GM20431 (cell line): ENCODE data around the gene AARS2.
"Not testable (repeated sequence)": the region's sequence is repeated elsewhere in the genome, so short reads cannot be mapped to it uniquely, and the experiment has no call there.

Experiments
- in situ Hi-C: fragments of 300-500 bp; cut with MseI, MboI; formaldehyde crosslinking; loops from one replicate; pipeline ENCODE4 v1.15.0; 2020; ENCODE audit warnings: low sequenced_read_pairs; ENCODE audit not compliant: unreplicated experiment

The AARS2 gene

GRCh38 chr6:44333273-44333919 lies 20.2 kb upstream of the AARS2 start:
- in situ Hi-C loops, result loop anchor here (10.0 to 25.0 kb wide), 2 partner anchors 59 to 171 kb away; partner anchors contain the start of genes CAPN11 and TMEM151B

GRCh38 chr6:44332585-44332984 lies 19.4 kb upstream of the AARS2 start:
- in situ Hi-C loops, result loop anchor here (10.0 to 25.0 kb wide), 2 partner anchors 58 to 170 kb away; partner anchors contain the start of genes CAPN11 and TMEM151B

- in situ Hi-C loops, result loop anchor here (10.0 to 25.0 kb wide), 2 partner anchors 55 to 168 kb away; partner anchors contain the start of genes CAPN11 and TMEM151B
Measured at GRCh38 chr6:44329858-44330257, 16.7 kb upstream of the AARS2 start.

- in situ Hi-C loops, result loop anchor here (25.0 kb wide), 1 partner anchor 166 kb away; the partner anchor contains the start of gene CAPN11
Measured at GRCh38 chr6:44328203-44328602, 15.1 kb upstream of the AARS2 start.

GRCh38 chr6:44327760-44328159 lies 14.6 kb upstream of the AARS2 start:
- in situ Hi-C loops, result loop anchor here (25.0 kb wide), 1 partner anchor 165 kb away; the partner anchor contains the start of gene CAPN11

- in situ Hi-C loops, result loop anchor here (25.0 kb wide), 1 partner anchor 165 kb away; the partner anchor contains the start of gene CAPN11
Measured at GRCh38 chr6:44327096-44327495, 13.9 kb upstream of the AARS2 start.

GRCh38 chr6:44321210-44321609 lies 8.1 kb upstream of the AARS2 start:
- in situ Hi-C loops, result no loop called here

- in situ Hi-C loops, result not testable (repeated sequence)
Measured at GRCh38 chr6:44317136-44317631, 4.0 kb upstream of the AARS2 start.

GRCh38 chr6:44316481-44316880 lies 3.3 kb upstream of the AARS2 start:
- in situ Hi-C loops, result no loop called here

GRCh38 chr6:44315951-44316350 lies 2.8 kb upstream of the AARS2 start:
- in situ Hi-C loops, result no loop called here

- in situ Hi-C loops, result no loop called here
Measured at GRCh38 chr6:44315516-44315915, 2.4 kb upstream of the AARS2 start.

- in situ Hi-C loops, result not testable (repeated sequence)
Measured at GRCh38 chr6:44314657-44315056, 1.5 kb upstream of the AARS2 start.

- in situ Hi-C loops, result no loop called here
Measured at GRCh38 chr6:44311767-44312166, 1.4 kb downstream of the AARS2 start.

- in situ Hi-C loops, result no loop called here
Measured at GRCh38 chr6:44311304-44311703, 1.8 kb downstream of the AARS2 start.

- in situ Hi-C loops, result no loop called here
Measured at GRCh38 chr6:44310241-44310640, 2.9 kb downstream of the AARS2 start.

GRCh38 chr6:44309631-44310030 lies 3.5 kb downstream of the AARS2 start:
- in situ Hi-C loops, result no loop called here

GRCh38 chr6:44309092-44309491 lies 4.1 kb downstream of the AARS2 start:
- in situ Hi-C loops, result no loop called here

GRCh38 chr6:44307217-44307616 lies 5.9 kb downstream of the AARS2 start:
- in situ Hi-C loops, result no loop called here

GRCh38 chr6:44306710-44307109 lies 6.4 kb downstream of the AARS2 start:
- in situ Hi-C loops, result no loop called here

GRCh38 chr6:44305200-44305725 lies 7.9 kb downstream of the AARS2 start:
- in situ Hi-C loops, result no loop called here
